Mucosa of descending colon (tissue), 3 donors: ENCODE data around the gene CBX2. TPM values are rescaled to one million over a fixed set of nuclear protein-coding genes. Genes with fewer than 3 reads are reported as not detected.
A peak's percentile ranks its signal among the peaks of the same experiment; 100 is the strongest.

ENCODE experiments used
- ATAC-seq: fragments of 200-7000 bp; cut with Tn5 transposase; one replicate; pipeline ENCODE4 v1.9.1; 2020; ENCODE audit warnings: mild to moderate bottlenecking, moderate library complexity
- DNase-seq, 3 donors: peaks; one replicate each; pipeline ENCODE4 v3.0.0-alpha.2; 2020
- H3K36me3 ChIP-seq: fragments of 200-600 bp; one replicate; pipeline ENCODE4 v1.8.0; 2021; ENCODE audit warnings: low read depth, mild to moderate bottlenecking
- H3K4me1 ChIP-seq: fragments of 200-600 bp; one replicate; pipeline ENCODE4 v1.8.0; 2021; ENCODE audit warnings: low read depth, mild to moderate bottlenecking
- H3K4me3 ChIP-seq: fragments of 200-600 bp; one replicate; pipeline ENCODE4 v1.8.0; 2021; ENCODE audit warnings: mild to moderate bottlenecking
- H3K9me3 ChIP-seq: fragments of 200-600 bp; one replicate; pipeline ENCODE4 v1.8.0; 2021; ENCODE audit warnings: mild to moderate bottlenecking
- intact Hi-C, 2 donors: fragments of 100-400 bp; cut with DNase I in 1 of 2; cut with micrococcal nuclease in 1 of 2; formaldehyde crosslinking; loops; one replicate each; pipeline versions ENCODE4 v1.11.0 to v1.11.1; 2022; cut with DNase I, micrococcal nuclease
- total RNA-seq, 3 donors: library from RNA; stranded (reverse); fragmentation: NEBNext Ultra II Directional in 2 of 3; extraction: Animal tissue kit (Norgen Biotek cat#: 25700) in 2 of 3; gene quantifications; one replicate each; pipeline versions ENCODE4 v1.2.1 to v1.2.4, GENCODE V29; 2021 to 2023
- TF ChIP-seq, protein P1 (sequence below): fragments of 200-600 bp; IDR thresholded peaks from one replicate; pipeline ENCODE4 v1.8.0; 2022; ENCODE audit warnings: antibody characterized with exemption, mild to moderate bottlenecking
- donor health status: DM: no; HTN: no; CAD: no; lungs with moderate emphysema.
- donor health status: DM: no; HTN: no; CAD: no.
- donor health status: DM: no; HTN: yes; CAD: no.

The CBX2 gene
- total RNA-seq, 3 donors from 2014 or later = 0.14 to 1.5 (median 0.76) TPM

DNA sequence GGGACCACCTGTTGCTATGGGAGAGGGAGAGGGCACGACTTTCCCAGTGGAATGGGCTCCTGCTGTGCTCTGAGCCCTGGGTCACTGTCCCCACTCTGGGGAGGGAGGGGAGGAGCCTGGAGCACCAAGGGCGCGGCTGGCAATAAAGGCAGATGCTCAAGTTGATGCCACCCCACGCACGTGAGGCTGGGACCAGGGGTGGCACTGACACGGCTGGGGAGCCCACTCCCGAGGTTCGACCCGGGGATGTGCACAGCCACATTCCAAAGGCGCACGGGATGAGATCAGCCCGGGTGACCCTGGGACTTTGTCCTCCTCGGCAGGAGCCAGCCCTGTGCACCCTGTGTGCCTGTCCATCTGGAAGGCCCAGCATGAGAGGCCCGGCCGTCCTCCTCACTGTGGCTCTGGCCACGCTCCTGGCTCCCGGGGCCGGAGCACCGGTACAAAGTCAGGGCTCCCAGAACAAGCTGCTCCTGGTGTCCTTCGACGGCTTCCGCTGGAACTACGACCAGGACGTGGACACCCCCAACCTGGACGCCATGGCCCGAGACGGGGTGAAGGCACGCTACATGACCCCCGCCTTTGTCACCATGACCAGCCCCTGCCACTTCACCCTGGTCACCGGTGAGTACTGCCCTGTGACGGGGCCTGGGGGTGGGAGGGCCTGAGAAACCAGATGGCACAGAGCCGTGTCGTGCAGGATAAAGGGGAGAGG, 47.0 kb upstream of the CBX2 start, which contains the start of gene ENPP7:
ENPP7 (plus strand) TSS at position 175 of the 715 bp plus-strand sequence; CDS start at position 372, 197 bp downstream.
- no peak for DNase-seq
- ATAC-seq = no peak
- H3K9me3 ChIP-seq = no peaks in the 10 kb centered on the region
- H3K36me3 ChIP-seq = no peaks in the 10 kb centered on the region
- H3K4me1 ChIP-seq = peaks cover 4% of the 10 kb centered on the region
- TF ChIP-seq, protein P1, sequence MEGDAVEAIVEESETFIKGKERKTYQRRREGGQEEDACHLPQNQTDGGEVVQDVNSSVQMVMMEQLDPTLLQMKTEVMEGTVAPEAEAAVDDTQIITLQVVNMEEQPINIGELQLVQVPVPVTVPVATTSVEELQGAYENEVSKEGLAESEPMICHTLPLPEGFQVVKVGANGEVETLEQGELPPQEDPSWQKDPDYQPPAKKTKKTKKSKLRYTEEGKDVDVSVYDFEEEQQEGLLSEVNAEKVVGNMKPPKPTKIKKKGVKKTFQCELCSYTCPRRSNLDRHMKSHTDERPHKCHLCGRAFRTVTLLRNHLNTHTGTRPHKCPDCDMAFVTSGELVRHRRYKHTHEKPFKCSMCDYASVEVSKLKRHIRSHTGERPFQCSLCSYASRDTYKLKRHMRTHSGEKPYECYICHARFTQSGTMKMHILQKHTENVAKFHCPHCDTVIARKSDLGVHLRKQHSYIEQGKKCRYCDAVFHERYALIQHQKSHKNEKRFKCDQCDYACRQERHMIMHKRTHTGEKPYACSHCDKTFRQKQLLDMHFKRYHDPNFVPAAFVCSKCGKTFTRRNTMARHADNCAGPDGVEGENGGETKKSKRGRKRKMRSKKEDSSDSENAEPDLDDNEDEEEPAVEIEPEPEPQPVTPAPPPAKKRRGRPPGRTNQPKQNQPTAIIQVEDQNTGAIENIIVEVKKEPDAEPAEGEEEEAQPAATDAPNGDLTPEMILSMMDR = no peak
- no peak within 1 kb of the TSS for H3K4me3 ChIP-seq
- intact Hi-C loops = no loop called here

GRCh38 chr17:79732254-79732653, 45.7 kb upstream of the CBX2 start:
- Histone ChIP-seq H3K4me3 (no peak overlapping the region), H3K4me1 (peaks cover 4% of the 10 kb centered on the region), H3K36me3 (no peaks in the 10 kb centered on the region), H3K9me3 (no peaks in the 10 kb centered on the region)
- TF ChIP-seq, protein P1 = no peak
- DNase-seq (no peak), ATAC-seq (no peak)
- intact Hi-C loops = no loop called here

- no peaks in the 10 kb centered on the region for H3K9me3 ChIP-seq
- intact Hi-C loops = no loop called here
- peak; percentile 62 for ATAC-seq
- no peaks in the 10 kb centered on the region for H3K36me3 ChIP-seq
- H3K4me3 ChIP-seq = no peak overlapping the region
- TF ChIP-seq, protein P1 = no peak
- DNase-seq = peak in 2 of 3 donors; percentile 31 to 47
- H3K4me1 ChIP-seq = peaks cover 4% of the 10 kb centered on the region
Measured at GRCh38 chr17:79732804-79733691, 44.9 kb upstream of the CBX2 start.

- H3K36me3 ChIP-seq = no peaks in the 10 kb centered on the region
- no peak for ATAC-seq
- TF ChIP-seq, protein P1 = no peak
- no peaks in the 10 kb centered on the region for H3K9me3 ChIP-seq
- no peak overlapping the region for H3K4me3 ChIP-seq
- intact Hi-C loops = no loop called here
- H3K4me1 ChIP-seq = peaks cover 4% of the 10 kb centered on the region
- no peak for DNase-seq
Measured at GRCh38 chr17:79733692-79734070, 44.3 kb upstream of the CBX2 start.

DNA sequence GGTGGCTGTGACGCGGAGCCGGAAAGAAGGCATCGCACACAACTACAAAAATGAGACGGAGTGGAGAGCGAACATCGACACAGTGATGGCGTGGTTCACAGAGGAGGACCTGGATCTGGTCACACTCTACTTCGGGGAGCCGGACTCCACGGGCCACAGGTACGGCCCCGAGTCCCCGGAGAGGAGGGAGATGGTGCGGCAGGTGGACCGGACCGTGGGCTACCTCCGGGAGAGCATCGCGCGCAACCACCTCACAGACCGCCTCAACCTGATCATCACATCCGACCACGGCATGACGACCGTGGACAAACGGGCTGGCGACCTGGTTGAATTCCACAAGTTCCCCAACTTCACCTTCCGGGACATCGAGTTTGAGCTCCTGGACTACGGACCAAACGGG, 42.9 kb upstream of the CBX2 start:
- ATAC-seq = no peak
- Histone ChIP-seq H3K4me3 (no peak overlapping the region), H3K36me3 (no peaks in the 10 kb centered on the region), H3K4me1 (peaks cover 4% of the 10 kb centered on the region), H3K9me3 (no peaks in the 10 kb centered on the region)
- DNase-seq = no peak
- intact Hi-C loops = no loop called here
- TF ChIP-seq, protein P1 = no peak
